ENCODE results near the gene ADPRS. TPM values are rescaled to one million over a fixed set of nuclear protein-coding genes. Genes with fewer than 3 reads are reported as not detected.

ADPRS gene
- total RNA-seq, 1 experiment from 2014 or later: 27.8 TPM

DNA sequence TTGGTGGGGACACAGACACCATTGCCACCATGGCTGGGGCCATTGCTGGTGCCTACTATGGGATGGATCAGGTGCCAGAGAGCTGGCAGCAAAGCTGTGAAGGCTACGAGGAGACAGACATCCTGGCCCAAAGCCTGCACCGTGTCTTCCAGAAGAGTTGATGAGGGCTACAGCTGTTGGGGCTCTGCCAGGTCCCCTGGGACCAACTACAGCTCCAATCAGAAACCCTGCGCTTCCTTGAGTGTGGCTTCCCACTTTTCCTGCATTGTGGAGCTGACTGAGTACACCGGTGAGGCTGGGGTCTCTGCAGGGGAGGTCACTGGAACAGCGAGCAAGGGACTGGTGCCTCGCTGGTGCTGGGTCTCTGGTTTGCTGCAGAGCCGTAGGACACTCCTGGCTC lies 4.5 kb downstream of the ADPRS start:
- Histone ChIP-seq H3K27me3 (ENCODE audit: insufficient read depth, low read length) (no peaks in the 10 kb centered on the region), H2BK5ac (ENCODE audit: insufficient read length, low read length) (no peak overlapping the region), H3K4ac (ENCODE audit: low read depth, low read length) (no peak overlapping the region), H4K20me1 (ENCODE audit: control insufficient read depth, insufficient read depth, insufficient read length) (no peaks in the 10 kb centered on the region), H3K56ac (ENCODE audit: insufficient read length, low read depth, low read length) (no peak overlapping the region), H2BK20ac (ENCODE audit: low read depth, low read length, poor library complexity, severe bottlenecking) (no peak overlapping the region), H2AK5ac (ENCODE audit: insufficient read length, low read length) (no peak overlapping the region), H4K5ac (ENCODE audit: insufficient read length, low read depth, low read length) (no peak overlapping the region), H3K23ac (ENCODE audit: insufficient read length, low read depth, low read length) (no peak overlapping the region), H3K9me3 (ENCODE audit: control insufficient read depth, low read depth, low read length) (no peaks in the 10 kb centered on the region), H2BK12ac (ENCODE audit: insufficient read length, low read depth, low read length) (no peak overlapping the region), H3K23me2 (ENCODE audit: insufficient read length, low read depth, low read length, poor library complexity, severe bottlenecking) (peaks cover 6% of the 10 kb centered on the region), H3K79me1 (ENCODE audit: insufficient read depth, low read depth, low read length, poor library complexity, severe bottlenecking) (no peaks in the 10 kb centered on the region), H2BK120ac (ENCODE audit: low read depth, low read length, poor library complexity, severe bottlenecking) (no peak overlapping the region), H2AFZ (ENCODE audit: low read length) (no peak overlapping the region), H3K79me2 (ENCODE audit: insufficient read depth, low read length) (peaks cover 2% of the 10 kb centered on the region; the same call in 1 of the 2 replicates), H3K27ac (ENCODE audit: insufficient read length, low read depth, low read length) (no peak overlapping the region), H3K9ac (ENCODE audit: extremely low read depth, insufficient read length, low read length) (no peak overlapping the region), H3K4me1 (ENCODE audit: insufficient read depth, low read length) (no peaks in the 10 kb centered on the region), H4K91ac (ENCODE audit: insufficient read length, low read depth, low read length) (no peak overlapping the region), H3K18ac (ENCODE audit: insufficient read length, low read depth, low read length) (no peak overlapping the region), H3K14ac (ENCODE audit: insufficient read depth, low read length) (no peak overlapping the region), H2BK15ac (ENCODE audit: low read depth, low read length) (no peak overlapping the region), H4K8ac (replicated peaks; ENCODE audit: insufficient read length, low read depth, low read length) (no peak overlapping the region), H3K4me2 (ENCODE audit: insufficient read depth, insufficient read length, low read length) (no peak overlapping the region), H3T11ph (ENCODE audit: low read length) (no peak overlapping the region)
- Mint-ChIP-seq H3K4me1 (peaks cover 22 to 24% of the 10 kb centered on the region in 2 experiments), H3K9me3 (no peaks in the 10 kb centered on the region; a peak in 1 of 5 replicates), H3K27me3 (ENCODE audit: low read depth) (no peaks in the 10 kb centered on the region), H3K27ac (no peak overlapping the region), H3K4me3 (no peak overlapping the region), H3K36me3 (ENCODE audit: insufficient read depth in 1 of 3, low read depth in 3 of 3) (peaks cover 21 to 46% (median 40%) of the 10 kb centered on the region in 3 experiments; a peak in 6 of 7 replicates)
- no peak for DNase-seq
- no peak for TF ChIP-seq CTCF (conservative IDR thresholded peaks at IDR 0.05)
- WGBS (ENCODE audit: extremely low coverage, insufficient read length, low lambda C conversion rate): no CpG with 5 or more reads among the region's 7 CpGs
